Stimulated activated CD4-positive, alpha-beta T cell treated with anti-CD3 and anti-CD28 coated beads, Interleukin-4, amount 100 ng/mL, for 48 hours (primary cell): Measurements from ENCODE around the gene CCDC12.
"Not testable (repeated sequence)": the region's sequence is repeated elsewhere in the genome, so short reads cannot be mapped to it uniquely, and the experiment has no call there.

Source experiments
- DNase-seq, 2 donors: peaks; one replicate each; pipeline ENCODE4 v3.0.0-alpha.2; 2020; ENCODE audit warnings: low read depth in 2 of 2

Gene CCDC12

GRCh38 chr3:46981932-46982471, 5.5 kb upstream of the CCDC12 start:
- no peak for DNase-seq

- no peak for DNase-seq
Observed at GRCh38 chr3:46979958-46980497, 3.5 kb upstream of the CCDC12 start.

GRCh38 chr3:46978985-46979944, 2.7 kb upstream of the CCDC12 start, which contains the start of gene NBEAL2:
Gene NBEAL2 (plus strand): TSS chr3:46979666. CDS start chr3:46979862, 196 bp downstream.
- peak; percentile 93 to 98 for DNase-seq

GRCh38 chr3:46978381-46978780, 1.8 kb upstream of the CCDC12 start:
- DNase-seq = no peak

- DNase-seq = no peak
Observed at GRCh38 chr3:46977811-46978195, 1.3 kb upstream of the CCDC12 start.

GRCh38 chr3:46974421-46975171, 1.9 kb downstream of the CCDC12 start:
- no peak for DNase-seq

- no peak for DNase-seq
Observed at GRCh38 chr3:46972396-46972795, 4.1 kb downstream of the CCDC12 start.

GRCh38 chr3:46971742-46972141, 4.8 kb downstream of the CCDC12 start:
- no peak for DNase-seq

GRCh38 chr3:46971151-46971550, 5.4 kb downstream of the CCDC12 start:
- DNase-seq = no peak

- DNase-seq = no peak
Observed at GRCh38 chr3:46970391-46971091, 6.0 kb downstream of the CCDC12 start.

GRCh38 chr3:46968783-46969428, 7.6 kb downstream of the CCDC12 start:
- no peak for DNase-seq

- DNase-seq = no peak
Observed at GRCh38 chr3:46966811-46967210, 9.7 kb downstream of the CCDC12 start.

- DNase-seq = no peak
Observed at GRCh38 chr3:46965151-46965550, 11.4 kb downstream of the CCDC12 start.

- DNase-seq = not testable (repeated sequence)
Observed at GRCh38 chr3:46964038-46964590, 12.4 kb downstream of the CCDC12 start.

- DNase-seq = no peak
Observed at GRCh38 chr3:46962990-46963389, 13.6 kb downstream of the CCDC12 start.

- DNase-seq = no peak
Observed at GRCh38 chr3:46962427-46962826, 14.1 kb downstream of the CCDC12 start.

- DNase-seq = no peak
Observed at GRCh38 chr3:46960835-46961234, 15.7 kb downstream of the CCDC12 start.

GRCh38 chr3:46960081-46960701, 16.4 kb downstream of the CCDC12 start:
- DNase-seq = no peak

- DNase-seq = no peak
Observed at GRCh38 chr3:46959161-46959511, 17.4 kb downstream of the CCDC12 start.

GRCh38 chr3:46958467-46959160, 17.9 kb downstream of the CCDC12 start:
- no peak for DNase-seq
